22Rv1 (cell line): ENCODE measurements around the gene CTSF.

Experiments
- CTCF ChIP-seq: fragments of 450-650 bp; IDR thresholded peaks from 2 replicates; pipeline ENCODE4 v1.5.1; 2017; ENCODE audit warnings: mild to moderate bottlenecking
- ZFX ChIP-seq: fragments of 450-650 bp; IDR thresholded peaks from 2 replicates; pipeline ENCODE4 v1.6.1; 2017; ENCODE audit warnings: antibody characterized with exemption, borderline replicate concordance

GRCh38 chr11:66600631-66601233 is 32.3 kb upstream of the CTSF start:
- TF ChIP-seq CTCF = no peak
- no peak for TF ChIP-seq ZFX
